CMK (cell line): ENCODE data around the gene C8G.

Experiments
- DNase-seq: peaks from one replicate; pipeline ENCODE4 v3.0.0-alpha.2; 2010; ENCODE audit warnings: low read depth

C8G gene

GRCh38 chr9:136920734-136921231, 24.3 kb upstream of the C8G start:
- DNase-seq = no peak

- DNase-seq = no peak
Observed at GRCh38 chr9:136921307-136921706, 23.7 kb upstream of the C8G start.

GRCh38 chr9:136921718-136922117, 23.3 kb upstream of the C8G start:
- no peak for DNase-seq

DNA sequence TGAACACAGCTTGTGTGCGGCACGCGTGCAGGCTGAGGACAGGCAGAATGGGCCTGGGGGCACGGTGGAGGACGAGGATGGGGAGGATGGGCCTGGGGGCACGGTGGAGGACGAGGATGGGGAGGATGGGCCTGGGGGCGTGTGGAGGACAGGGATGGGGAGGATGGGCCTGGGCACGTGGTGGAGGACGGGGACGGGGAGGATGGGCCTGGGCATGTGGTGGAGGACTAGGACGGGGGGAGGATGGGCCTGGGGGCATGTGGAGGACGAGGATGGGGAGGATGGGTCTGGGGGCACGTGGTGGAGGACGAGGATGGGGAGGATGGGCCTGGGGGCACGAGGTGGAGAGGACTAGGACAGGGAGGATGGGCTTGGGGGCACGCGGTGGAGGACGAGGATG, 22.5 kb upstream of the C8G start:
- DNase-seq = no peak

GRCh38 chr9:136923881-136924280, 21.2 kb upstream of the C8G start:
- no peak for DNase-seq

DNA sequence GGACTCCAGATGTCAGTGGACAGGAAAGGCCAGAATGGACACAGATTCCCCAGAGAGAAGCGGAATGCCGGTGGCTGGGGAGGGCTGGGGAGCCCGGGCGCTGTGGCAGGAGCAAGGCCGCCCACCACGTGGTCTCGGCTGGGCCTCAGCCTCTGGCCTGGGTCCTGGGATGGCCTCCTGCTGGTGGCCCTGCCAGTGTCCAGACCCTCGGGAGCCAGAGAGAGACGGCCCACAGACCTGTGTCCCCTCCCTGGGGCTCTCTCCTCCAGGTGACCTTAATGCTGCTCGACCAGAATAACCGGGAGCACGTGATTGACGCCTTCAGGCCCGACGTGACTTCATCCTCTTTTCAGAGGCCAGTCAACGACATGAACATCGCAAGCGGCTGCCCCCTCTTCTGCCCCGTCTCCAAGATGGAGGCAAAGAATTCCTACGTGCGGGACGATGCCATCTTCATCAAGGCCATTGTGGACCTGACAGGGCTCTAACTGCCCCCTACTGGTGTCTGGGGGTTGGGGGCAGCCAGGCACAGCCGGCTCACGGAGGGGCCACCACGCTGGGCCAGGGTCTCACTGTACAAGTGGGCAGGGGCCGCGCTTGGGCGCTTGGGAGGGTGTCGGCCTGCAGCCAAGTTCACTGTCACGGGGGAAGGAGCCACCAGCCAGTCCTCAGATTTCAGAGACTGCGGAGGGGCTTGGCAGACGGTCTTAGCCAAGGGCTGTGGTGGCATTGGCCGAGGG, 19.5 kb upstream of the C8G start:
- DNase-seq = no peak

DNA sequence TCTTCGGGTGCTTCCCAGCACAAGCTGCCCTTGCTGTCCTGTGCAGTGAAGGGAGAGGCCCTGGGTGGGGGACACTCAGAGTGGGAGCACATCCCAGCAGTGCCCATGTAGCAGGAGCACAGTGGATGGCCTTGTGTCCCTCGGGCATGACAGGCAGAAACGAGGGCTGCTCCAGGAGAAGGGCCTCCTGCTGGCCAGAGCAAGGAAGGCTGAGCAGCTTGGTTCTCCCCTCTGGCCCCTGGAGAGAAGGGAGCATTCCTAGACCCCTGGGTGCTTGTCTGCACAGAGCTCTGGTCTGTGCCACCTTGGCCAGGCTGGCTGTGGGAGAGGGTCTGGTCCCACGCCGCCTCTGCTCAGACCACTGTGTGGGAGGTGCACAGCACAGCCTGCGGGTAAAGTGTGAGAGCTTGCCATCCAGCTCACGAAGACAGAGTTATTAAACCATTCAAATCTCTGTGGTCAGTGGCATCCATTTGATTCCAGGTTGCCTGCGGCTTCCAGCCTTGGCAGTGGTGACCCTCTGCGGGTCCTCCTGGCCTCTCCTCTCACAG, 18.8 kb upstream of the C8G start:
- no peak for DNase-seq

DNA sequence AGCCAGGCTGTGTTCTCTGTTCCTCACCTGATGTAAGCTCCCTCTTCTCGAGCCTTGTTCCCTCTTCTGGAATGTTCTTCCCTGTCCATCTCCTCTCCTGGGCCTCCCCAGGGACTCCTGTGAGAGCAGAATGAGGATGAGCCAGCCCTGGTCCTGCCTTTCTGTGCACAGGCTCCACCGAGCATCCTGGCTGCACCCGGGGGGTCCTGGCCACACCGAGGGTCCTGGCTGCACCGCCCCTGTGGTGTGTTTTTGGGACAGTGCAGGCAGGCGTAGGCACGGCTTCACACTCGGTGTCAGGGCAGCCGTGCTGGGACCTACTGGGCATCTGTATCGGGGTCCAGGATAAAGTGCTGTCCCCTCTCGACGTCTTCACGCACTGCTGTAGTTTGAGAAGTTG, 18.3 kb upstream of the C8G start:
- no peak for DNase-seq

DNA sequence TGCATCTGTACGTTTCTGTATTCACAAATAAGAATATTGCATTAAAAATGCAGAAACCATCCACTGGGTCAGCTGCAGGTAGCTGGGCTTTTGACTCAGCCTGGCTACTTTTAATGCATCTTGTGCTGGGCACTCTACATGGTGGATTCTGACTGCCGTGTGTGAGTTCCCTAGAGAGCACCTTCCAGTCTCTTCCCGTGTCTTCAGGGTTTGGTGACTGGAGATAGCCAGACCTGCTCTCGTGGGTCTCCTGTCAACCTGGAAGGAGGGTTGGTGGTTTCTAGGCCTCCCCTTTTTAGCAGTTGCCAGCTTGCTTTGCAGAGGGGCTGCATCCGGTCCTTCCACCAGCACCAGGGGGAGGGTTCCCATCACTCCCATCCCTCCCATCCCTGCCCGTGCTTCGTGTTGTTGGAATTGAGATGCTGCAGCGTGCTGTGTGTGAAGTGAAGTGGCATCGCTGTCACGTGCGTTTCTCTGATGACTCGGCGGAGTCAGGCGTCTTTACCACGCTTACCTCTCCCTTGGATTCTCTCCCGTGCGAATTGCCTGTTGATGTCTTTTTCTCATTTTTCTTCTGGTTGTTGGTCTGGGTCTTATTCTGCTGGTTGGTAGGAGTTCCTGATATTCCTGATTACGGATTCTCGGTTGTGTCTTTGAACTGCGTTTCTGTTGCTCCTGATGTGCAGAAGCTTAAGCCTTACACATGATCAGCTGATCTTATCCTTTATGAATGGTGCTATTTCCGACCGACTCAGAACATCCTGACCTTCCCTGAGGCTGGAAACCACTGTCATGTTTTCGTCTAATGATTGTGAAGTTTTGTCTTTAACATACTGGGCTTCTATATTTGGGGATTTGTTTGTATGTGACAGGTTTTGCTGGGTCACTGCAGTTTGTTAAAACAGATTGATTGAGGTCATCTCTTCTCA, 17.4 kb upstream of the C8G start:
- no peak for DNase-seq

GRCh38 chr9:136928591-136928990, 16.5 kb upstream of the C8G start:
- DNase-seq = no peak

GRCh38 chr9:136930014-136930413, 15.0 kb upstream of the C8G start:
- DNase-seq = no peak

DNA sequence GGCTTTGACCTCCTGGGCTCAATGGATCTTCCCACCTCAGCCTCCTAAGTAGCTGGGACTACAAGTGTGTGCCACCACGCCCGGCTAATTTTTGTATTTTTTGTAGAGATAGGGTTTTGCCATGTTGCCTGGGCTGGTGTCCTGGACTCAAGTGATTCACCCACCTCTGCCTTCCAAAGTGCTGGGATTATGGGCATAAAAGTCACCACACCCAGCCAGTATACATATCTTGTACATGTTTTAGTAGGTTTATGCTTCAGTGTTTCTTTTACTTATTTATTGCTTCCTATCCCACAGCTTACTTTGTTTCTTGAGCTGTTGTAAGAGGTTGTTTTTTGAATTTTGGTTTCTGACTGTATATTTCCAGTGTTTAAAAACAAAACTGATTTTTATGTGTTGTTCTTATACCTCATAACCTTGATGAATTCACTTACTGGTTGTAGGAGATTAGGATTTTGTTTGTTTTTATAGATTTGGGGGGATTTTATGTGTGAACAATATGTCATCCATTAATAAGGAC, 13.4 kb upstream of the C8G start:
- no peak for DNase-seq

GRCh38 chr9:136934277-136934676, 10.8 kb upstream of the C8G start:
- no peak for DNase-seq

GRCh38 chr9:136935651-136936050, 9.4 kb upstream of the C8G start:
- no peak for DNase-seq

DNA sequence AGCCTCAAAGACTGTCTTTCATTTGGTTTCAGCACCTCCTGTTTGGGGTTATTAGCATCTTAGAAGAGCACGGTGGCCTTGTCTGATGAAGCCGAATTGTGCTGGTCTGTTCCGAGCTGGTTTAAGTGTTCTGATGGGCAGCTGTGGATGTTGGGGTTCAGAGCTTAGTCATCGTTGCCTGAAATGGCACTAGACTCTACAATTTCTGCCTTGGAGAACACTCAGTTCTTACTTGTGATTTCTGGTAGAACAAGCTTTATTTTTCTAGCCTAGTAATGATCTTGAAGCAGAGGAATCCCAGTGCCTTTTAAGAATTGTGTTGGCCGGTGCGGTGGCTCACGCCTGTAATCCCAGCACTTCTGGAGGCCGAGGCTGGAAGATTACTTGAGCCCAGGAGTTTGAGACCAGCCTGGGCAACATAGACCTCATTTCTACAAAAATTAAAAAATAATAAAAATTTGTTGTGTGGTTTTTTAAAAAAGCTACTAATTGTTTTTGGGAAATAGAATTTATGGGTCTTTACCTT, 8.3 kb upstream of the C8G start:
- no peak for DNase-seq

- no peak for DNase-seq
Observed at GRCh38 chr9:136937186-136938001, 7.6 kb upstream of the C8G start.

DNA sequence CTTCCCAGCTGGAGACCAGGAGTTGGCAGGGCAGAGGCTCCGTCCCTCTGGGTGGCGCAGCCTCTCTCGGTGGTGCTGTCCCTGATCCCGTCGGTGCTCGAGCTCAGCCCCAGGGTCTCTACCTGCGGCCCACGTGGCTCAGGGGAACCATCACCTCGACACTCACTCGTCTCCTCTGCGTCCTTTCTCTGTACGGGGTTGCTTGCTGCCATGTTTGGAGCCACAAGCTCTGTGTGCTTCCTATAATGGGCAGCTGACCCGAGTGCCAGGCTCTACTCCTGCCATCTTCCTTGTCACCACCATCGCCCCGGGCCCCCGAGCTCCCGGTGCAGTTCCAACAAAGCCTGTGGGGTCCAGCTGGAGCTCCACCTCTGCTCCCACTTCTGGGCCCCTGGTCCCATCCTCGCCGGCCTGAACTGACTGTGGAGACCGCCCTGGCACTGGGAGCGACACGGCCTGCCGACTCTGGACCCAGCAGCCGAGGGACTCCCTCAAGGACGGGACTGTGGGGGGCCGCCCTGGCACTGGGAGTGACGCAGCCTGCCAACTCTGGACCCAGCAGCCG, 5.5 kb upstream of the C8G start:
- no peak for DNase-seq

DNA sequence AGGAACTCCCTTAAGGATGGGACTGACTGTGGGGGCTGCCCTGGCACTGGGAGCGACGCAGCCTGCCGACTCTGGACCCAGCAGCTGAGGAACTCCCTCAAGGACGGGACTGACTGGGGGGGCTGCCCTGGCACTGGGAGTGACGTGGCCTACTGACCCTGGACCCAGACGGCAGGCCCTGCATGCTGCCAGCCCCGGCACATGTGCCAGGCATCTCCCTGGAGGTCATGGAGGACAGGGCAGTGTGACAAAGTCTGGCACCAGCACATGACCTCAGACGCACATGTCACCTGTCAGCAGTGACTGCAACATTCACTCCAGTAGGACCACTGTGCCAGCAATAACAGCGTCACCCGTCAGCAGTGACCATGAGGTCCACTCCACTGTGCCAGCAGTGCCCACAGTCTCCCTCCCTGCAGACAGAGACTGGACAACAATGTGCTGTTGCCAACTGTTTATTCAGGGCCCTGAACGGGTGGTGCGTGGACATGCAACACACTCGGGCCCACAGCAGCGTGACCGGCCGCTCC, 5.0 kb upstream of the C8G start:
- no peak for DNase-seq

DNA sequence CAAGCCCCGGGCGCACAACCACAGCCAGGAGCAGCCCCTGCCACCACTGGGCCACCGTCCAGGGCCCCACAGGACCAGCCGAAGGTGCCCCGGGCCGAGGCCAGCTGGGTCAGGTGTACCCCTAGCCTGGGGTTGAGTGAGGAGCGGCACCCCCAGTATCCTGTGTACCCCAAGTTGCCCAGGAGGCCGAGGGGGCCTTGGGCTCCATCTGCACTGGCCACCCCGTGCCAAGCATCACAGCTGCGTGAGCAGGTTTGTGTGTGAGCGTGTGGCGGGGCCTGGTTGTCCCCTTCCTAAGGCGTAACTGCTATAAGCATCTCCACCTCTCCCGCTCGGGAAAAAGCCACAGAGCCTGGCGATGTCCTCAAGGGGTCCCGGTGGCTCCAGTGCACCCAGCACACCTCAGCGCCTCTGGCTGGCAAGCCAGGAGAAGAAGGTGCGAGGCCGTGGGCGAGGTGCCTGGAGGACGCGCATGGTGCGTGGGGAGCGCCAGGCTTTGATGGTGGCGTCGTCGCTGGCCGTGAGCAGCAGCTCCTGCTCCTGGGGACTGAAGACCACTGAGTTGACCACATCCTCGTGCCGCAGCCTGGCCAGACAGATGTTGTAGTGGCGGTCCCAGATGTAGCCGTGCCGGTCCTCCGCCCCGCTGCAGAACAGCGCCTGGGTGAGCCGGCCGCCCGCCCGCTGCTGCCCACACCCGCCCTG, 4.4 kb upstream of the C8G start:
- DNase-seq = no peak
